ENCODE results near the gene SLC8A3.

The SLC8A3 gene

DNA sequence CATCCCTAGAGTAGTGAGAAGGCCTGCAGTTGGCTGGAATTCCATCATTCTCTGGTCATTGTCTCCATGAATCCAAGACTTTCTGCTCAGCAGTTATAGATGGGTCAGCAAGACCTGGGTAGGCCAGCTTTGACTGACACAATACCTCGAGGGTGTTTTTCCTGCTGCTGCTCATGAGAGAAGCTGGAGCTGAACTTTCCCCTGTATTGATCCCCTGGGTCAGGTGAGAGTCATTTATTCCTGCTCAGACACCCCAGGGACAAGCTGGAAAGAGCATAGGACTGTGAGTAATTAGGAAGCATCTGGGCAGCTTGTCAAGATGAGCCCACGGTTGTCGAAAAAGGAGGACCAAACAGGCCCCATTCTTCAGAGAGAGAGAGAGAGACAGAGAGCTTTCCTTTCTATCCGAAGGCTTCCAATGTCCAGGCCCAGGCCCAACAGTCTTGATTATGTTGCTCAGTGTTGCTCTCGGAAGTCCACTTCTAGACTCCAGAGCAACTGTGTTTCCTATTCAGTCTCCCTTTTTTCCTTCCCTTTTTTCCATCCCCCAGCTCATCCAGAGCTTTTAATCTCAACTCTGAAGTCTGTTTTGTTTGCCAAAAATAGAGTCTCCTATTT lies 131.1 kb downstream of the SLC8A3 start:
- no peak for DNase-seq

DNA sequence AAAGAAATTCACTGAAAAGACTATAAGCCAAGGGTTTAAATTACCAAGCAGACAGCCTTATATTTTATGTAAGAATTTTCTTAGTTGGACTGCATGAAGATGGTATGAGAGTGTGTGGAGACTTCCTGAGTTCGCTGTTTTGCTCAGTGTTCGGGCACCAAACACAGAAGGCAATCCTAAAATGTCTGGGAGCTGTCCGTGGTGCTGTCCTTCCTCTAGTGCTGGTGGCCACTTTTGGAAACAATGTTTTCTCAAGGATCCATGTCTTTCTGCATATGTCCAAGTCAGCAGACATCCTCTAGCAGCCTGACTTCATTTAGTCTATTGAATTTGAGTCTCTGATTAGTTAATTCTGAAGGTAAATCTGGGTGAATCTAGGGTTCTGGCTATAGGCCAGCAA lies 135.8 kb downstream of the SLC8A3 start:
- DNase-seq, result no peak

DNA sequence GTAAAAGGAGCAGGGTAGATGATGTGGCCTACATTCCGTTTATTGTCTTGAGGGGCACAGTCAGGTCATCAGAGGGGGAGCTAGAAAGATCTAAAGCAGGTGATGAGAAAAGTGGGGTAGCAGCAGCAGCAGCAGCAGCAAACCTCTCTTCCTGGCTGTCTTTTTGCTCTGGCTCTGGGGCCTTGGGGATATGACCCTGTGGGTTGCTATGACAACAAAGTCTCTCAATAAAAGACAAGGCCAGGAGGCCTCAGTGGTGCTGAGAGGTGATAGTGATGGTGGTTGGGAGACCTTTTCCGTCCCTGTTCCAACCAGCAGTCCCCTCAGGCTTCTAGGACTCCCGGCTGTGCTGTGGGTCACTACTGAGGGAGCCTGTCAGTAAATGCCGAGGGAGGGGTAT lies 138.6 kb downstream of the SLC8A3 start:
- DNase-seq, result no peak

DNA sequence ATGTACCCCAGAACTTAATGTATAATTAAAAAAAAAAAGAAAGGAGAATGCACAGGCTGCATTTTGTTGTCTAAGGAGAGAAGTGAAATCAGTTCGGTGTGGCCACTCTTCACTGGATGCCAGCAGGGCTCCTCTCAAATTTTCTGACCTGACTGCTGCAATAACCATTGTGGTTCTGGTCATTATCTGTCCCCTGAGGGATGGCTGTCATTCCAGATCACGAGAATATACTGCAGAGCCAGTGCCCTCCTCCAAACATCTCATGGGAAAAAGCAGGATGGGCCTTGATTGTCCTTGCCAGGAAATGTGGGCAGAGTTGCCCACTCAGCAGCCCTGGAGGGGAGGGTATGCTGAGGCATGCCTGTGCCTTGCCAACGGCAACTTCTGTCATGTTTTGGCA lies 139.1 kb downstream of the SLC8A3 start:
- no peak for DNase-seq

DNA sequence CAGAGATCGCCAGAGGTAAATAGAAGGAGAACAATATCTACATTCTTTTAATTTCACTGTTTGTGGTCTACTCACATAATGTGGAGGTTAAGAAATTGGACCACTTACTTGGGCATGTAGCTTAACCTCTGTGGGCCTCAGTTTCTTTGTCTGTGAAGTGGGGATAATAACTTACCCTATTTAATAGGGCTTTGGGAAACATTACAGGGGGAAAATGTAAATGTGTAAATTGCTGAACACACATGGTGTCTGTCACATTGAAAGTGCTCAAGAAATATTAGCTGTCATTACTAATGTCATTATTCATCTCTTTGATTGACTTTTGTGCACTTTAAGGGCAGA lies 140.5 kb downstream of the SLC8A3 start:
- DNase-seq, result no peak

DNA sequence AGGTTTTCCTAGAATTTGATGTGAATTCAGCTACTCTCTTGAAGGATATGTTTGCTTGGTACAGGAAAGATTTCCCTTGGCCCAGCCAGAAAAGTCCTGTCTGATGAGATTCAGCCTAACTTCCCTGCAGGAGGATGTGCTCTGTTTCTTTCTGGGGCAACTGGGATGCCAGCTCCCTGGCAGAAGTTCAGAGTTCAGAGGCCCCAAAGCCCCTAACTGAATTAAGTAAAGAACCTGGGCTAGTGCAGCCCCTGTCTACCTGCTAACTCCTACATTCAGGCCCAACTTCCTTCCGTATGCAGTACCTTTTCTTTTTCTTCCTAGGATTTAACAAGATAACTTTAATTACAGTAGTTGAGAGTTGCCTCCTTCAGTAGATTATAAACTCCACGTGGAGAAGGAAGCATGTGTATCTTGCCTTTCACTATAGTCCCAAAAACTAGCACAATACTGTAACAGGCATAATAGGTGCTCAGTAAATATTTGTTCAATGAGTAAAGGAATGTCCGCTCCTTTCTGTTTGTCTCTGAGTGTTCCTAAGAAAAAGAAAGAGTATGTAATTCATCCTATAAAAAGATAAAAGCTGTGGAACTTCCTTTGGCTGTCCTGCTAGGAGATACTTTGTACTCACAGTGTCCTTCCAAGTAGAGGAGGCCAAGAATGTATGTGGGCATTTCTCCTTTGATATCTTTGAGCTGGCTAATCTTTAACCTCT lies 141.0 kb downstream of the SLC8A3 start:
- DNase-seq, result no peak

DNA sequence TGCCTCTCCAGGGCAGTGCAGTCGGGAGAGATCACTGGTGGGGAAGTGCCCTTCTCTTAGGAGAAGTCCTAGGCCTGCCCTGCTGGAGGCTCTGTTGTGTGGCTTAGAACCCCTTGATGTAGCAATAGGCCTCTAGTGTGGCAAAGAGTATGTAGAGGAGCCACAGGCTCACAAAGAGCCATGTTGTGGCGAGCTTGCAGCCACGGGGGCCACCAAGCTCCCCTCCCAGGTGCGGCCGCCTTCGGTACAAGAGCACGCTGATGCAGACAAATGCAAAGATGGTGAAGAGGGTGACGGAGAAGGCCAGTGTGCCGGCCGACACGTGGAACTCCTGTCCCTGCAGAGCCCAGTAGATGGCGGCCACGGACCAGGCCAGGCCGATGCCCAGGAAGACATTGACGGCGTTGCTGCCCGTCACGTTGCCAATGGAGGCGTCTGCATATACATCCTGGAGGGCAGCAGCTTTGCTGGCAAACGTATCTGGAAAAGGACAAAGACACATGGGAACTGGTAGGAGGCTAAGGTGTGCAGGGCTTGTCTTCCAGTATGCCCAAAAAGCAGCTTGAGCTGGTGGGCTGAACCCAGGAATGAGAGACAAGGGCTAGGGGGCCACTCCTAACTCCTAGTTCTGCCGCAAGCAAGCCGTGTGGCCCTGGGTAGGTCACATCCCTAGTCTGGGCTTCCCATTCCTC lies 142.8 kb downstream of the SLC8A3 start:
- peak; percentile 45 for DNase-seq

DNA sequence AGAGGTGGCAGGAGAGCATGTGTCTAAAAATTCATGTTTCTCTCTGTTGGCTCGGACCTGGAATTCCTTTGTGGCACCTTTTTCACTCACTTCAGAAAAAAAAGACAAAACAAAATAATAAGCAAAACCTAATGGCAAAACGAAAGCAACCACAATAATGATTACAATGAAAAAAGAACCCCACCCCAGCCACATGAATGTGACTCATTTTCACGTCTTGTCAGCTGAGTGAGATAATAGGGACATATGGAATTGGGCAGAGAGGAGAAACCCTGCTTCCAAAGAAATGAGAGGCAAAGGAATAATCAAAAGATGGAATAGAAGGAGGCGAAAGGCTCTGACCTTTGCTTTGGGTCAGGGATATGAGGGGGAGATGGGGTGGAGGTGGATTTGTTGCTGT lies 143.4 kb downstream of the SLC8A3 start:
- DNase-seq, result no peak

DNA sequence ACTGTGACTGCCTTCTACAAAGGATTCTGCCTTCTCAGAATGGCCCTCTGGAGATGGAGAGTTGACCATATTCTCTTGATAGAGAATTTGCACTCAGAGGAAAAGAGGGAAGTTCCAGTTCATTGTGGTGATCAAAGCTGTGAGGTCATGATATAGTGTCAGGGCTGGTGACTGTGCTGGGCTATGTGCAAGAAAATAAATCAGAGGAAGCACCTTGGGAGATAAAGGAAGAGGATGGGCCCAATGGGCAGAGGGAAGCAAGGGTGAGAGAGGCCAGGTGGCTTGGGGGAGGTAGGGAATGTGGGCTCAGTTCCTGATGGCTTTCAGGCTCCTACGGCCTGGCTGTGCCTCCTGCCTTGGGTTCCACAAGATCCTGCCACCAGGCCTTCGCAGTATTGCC lies 145.8 kb downstream of the SLC8A3 start:
- no peak for DNase-seq

DNA sequence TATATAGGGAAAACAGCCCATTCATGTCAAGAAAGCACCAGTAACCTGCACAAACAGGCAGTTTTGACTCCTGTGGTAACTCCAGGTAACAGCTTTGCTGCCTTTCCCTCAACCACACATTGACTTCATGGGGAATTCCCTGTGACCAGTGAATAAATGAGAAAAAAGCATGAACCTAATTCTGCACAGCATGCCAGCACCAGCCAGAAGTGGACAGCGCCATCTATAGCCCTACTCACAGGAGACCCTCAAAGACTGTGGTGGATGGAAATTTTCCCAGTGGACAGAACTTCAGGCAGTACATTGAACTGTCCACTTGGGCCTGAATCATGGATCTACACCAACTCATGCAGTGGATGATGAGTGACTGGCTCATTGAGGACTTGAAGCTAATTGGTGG lies 152.1 kb downstream of the SLC8A3 start:
- no peak for DNase-seq

DNA sequence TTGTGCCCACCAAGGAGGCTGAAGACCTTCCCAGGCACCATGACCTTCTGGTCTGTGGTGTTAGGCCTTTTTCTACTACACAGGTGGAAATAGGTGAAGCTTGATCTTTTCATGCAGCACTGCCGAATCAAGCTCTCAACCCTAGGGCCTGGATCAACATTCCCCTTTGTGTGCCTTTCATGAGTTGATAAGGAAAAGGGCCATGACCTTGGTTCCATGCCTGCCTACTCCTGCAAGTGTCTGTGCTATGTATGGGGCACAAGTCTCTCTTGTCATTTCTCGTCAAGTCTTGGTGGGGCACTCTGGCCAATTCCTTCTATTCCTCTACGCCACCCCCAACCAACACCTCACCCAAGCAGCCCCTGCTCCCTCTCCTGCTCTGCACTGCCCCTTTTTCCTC lies 154.5 kb downstream of the SLC8A3 start:
- DNase-seq, result no peak

DNA sequence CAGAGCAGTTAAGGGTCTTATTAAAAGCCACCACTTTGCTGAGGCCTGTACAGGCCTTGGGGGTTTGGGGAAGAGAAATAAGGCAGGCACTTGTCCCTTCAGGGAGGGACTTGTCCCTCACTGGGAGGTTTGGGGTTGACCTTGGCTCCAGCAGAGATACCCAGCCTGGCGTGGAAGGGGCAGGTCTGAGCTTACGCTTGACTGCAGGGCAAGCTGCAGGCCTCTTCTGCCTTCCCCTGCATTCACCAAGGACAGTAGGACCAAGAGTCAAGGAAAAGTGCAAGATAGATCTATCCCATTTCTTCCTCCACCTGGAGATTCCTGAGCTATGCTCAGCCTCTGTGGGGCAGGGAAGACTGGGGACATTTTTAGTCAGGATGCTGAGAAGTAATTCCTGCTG lies 155.2 kb downstream of the SLC8A3 start:
- no peak for DNase-seq

DNA sequence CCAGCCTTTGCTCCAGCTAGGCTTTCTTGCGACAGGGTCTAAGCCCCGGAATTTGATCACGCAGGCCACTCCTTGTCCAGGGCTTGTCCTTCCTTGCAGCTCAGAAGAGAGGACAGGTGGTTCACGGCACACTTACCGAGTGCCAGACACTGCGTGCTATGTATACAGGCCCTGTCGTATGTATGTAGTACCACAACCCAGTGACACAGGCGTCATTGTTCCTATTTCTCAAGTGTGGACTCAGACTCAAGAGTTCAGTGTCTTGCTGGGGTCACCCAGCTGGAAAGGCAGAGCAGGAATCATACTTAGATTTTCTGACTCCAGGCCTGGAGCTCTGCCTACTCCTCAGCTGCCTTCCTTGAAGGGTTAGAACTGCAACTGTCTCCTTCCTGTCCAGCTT lies 155.6 kb downstream of the SLC8A3 start:
- DNase-seq, result no peak

DNA sequence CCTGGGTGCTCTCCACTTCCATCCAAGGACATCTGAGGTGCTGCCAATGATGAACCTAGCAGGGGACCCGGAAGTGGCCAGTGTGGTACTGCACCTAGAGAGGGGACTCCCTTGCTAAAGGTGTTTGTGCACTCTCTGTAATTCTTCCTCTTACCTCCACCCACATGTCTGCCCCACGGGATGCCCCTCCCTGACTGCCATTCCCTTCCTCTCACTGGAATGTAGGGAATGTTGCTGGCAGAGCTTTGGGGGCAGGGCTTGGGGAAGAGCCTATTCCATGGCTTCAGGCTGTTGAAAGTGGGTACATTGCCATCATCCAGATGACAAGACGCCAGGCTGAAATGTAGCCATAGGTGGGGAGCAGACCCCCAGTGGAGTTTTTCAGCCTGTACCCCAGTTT lies 156.3 kb downstream of the SLC8A3 start:
- DNase-seq, result no peak

DNA sequence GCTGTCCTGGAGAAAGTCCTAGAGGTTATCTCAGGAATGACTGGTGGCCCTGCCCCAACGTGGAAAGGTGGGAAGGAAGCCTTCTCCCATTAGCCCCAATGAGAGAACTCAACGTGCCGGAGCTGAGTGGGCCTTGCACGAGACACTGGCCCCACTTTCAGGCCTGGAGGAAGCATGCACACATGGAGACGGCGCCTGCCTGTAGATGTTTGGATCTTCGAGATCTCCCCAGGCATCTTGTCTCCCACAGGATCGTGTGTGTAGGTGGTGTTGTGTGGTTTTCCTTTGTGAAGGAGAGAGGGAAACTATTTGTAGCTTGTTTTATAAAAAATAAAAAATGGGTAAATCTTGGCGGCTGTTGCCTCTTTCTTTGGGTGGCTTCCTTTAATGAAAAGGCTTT lies 156.7 kb downstream of the SLC8A3 start:
- no peak for DNase-seq

DNA sequence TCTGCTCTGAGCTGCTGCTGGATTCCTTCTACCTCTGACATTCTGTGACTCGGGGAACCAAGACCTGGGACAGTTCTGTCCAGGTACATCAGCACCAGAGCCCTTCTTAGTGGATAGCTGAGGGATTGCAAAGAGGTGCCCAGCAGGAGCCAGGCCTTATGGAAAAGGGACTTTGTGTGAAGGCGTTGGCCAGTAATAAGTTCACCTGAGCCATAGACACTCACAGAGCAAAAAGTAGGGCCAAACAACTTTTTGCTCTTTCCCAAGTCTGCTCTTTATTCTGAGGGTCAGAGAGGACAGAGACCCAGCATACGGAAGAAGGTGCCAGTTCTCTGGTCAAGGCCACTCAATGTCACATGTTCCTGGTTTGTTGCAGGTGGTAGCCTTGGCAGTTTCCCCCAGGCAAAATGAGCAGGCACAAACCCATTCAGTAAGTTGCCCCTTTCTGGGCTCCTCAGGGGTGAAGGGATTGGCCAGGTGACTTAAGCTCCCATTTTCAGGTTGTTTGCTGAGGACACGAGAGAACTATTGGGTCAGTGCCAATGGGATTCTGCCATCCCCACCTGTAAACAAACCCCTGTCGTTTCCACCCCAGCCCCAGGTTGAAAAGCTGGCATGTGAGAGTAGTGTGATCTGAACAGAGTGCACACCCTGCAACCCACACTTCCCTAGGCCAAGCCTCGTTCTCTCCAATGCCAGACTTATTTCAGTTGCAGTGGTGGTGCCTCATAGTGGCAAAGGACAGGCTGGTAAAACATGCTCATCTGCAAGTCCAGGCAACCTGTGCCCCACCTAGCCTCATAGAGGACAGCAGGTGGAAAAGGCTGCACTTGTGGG lies 159.2 kb downstream of the SLC8A3 start:
- DNase-seq, result peak; percentile 22

DNA sequence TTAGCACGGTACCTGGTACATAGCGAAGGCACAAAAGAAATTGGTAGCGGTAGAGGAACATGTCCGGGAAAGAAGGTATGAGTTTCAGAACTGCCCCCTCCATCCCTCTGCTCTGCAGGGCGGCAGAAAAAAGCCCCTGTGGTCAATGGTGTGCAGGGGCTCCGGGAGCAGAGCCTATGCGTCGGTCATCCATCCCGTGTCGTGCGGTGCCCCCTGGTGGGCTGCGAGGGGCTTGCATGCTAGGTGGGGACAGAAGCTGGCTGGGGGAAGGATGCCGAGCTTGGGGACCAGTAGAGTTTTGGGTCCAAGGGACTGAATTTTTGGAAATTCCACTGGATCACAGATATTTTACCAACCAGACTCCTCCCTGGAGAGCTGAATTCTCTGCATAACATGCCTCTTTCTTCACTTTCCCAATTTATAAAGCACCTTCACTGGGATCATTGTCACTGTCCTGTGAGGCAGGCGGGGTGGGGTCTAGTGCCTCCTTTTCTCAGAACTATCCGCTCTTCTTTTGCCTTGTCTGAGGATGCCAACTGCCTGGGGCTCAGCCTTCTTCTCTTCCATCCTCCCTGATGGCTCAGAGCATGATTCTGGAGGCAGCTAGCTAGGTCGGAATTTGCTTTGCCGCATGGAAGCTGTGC lies 160.8 kb downstream of the SLC8A3 start:
- peak; percentile 58 for DNase-seq

DNA sequence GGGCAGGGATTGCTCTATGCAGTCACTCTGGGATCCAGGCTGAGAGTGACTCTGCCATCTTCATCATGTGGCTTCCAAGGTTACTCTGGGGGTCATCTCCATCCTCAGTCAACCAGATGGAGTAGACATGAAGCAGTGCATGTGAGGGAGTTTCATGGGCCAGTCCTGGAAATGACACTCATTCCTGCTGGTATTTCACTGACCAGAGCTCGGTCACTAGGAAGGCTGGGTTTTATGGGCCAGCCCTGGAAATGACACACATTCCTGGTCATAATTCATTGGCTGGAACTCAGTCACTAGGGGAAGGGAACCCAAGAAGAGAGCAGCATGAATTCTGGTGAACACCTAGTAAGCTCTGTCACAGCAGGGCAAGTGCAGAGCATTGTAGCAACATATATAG lies 164.9 kb downstream of the SLC8A3 start:
- DNase-seq, result no peak

DNA sequence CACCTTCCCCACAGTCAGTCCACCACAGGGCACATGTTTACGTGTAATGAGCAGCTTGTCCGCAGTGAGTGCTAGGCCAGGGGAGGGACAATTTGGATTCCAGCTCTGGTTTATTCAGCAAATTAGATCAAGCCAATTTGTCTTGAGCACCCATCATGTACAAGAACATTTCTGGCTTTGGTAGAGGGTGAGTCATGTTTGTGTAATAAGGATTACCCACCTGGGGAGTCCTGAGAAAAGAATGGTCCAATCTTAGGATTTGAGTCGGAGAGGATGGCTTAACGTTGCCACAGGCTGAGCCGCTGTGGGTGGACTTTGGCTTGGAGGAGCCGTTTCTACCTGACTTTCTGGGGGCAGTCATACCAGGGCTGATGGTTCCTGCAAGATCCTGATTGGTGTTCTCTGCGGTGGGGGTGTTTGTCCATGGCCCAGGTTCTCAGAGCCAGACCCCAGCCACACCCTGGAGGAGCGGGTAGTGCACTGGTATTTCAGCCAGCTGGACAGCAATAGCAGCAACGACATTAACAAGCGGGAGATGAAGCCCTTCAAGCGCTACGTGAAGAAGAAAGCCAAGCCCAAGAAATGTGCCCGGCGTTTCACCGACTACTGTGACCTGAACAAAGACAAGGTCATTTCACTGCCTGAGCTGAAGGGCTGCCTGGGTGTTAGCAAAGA lies 165.8 kb downstream of the SLC8A3 start:
- DNase-seq, result no peak

DNA sequence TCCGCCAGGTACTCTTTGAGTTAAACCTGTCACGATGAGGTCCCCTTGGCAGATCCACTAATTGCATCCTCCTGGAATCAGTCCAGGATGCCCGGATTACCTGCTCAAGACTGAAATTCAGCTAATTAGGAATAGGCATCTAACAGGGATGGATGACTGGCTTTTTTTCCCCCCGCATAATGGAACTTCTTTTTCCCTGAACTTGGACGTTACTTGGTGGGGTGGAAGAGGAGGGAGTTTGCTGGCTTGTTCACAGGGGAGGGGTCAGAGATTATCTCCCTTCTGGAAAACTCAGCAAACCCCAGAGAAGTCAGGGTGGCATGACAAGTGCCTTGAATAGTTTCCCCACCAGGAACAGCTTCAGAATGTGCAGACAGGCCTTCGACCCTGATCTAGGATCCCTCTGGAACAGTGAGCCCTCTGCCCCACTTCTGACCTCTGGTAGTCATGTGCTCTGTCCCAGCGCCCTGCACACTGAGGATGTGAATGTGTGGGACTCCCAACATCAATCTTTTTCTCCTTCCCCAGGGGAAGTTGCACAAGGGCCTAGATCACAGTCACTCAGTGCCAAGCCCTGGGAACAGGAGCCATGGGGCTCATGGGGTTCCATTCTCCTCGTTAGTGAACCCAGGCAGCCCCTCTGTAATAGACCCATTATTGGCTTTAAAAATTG lies 167.1 kb downstream of the SLC8A3 start:
- DNase-seq, result peak; percentile 87

DNA sequence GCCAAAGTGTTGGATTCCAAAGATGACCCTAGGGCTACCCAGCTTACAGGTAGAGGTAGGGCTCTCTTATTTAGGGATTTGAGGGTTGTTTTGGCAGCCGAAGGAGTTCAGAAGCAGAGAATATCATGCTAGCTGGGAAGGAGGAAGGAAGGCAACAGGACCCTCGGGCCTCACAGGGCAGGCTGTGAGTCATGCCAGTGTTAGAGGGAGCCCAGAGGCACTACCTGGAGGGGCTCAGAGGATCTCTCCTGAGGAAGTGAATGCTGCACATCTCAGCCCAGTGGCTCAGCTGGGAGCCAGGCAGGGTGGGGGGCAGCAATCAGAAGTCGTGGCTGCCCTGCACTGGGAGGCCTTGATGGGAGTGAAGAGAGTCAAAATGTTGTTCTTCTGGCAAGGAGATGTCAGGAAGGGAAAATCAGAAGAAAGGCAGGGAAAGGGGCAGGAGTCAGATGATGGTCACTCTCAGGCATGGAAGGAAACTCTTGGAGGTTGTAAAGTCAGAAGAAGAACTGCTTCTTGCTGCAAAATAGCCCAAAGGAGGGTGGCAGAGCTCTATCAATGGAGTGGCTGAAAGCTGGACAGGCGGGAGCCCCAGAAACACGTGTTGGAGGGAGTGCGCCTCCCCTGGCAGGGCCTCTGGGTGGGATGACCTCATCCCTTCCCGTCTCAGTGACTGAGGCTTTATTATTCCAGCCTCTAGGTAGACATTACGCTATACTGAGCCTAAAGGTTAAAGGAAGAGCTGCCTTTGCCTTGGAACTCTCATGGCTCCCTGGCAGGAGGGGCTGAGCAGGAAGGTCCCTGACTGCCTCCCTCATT lies 168.2 kb downstream of the SLC8A3 start:
- DNase-seq, result no peak

Measured in NCI-H1105 (cell line).